A549 (cell line): ENCODE measurements around the gene DGCR2.

ENCODE experiments used
- CBX2 ChIP-seq: fragments of 200-600 bp; sonication (generic); IDR thresholded peaks from 2 replicates; pipeline ENCODE4 v1.6.1; 2016; ENCODE audit warnings: low read depth, mild to moderate bottlenecking, borderline replicate concordance
- CHD2 ChIP-seq: fragments of 150-350 bp; IDR thresholded peaks from 2 replicates; pipeline ENCODE4 v1.6.1; 2014; ENCODE audit warnings: low read length; ENCODE audit not compliant: partially characterized antibody
- CHD4 ChIP-seq: fragments of 200-600 bp; sonication (generic); IDR thresholded peaks from 2 replicates; pipeline ENCODE4 v1.6.1; 2016; ENCODE audit warnings: antibody characterized with exemption, mild to moderate bottlenecking, borderline replicate concordance
- EHMT2 ChIP-seq: fragments of 200-600 bp; sonication (generic); IDR thresholded peaks from 2 replicates; pipeline ENCODE4 v1.6.1; 2016; ENCODE audit warnings: antibody characterized with exemption, low read depth, mild to moderate bottlenecking, moderate library complexity
- ESRRA ChIP-seq: fragments of 150-350 bp; IDR thresholded peaks from 2 replicates; pipeline ENCODE4 v1.6.1; 2014; ENCODE audit warnings: mild to moderate bottlenecking, low read length, borderline replicate concordance
- FOSB ChIP-seq: fragments of 250-450 bp; sonication (Bioruptor Pico); IDR thresholded peaks from 2 replicates; pipeline ENCODE4 v1.5.0; 2020; ENCODE audit warnings: mild to moderate bottlenecking, moderate library complexity
- POLR2A ChIP-seq: IDR thresholded peaks from 2 replicates; pipeline ENCODE4 v1.6.1; 2012; ENCODE audit warnings: mild to moderate bottlenecking, low read length
- POLR2AphosphoS2 ChIP-seq: conservative IDR thresholded peaks from 2 replicates; pipeline ENCODE4 v1.6.1; 2012; ENCODE audit warnings: low read length, improper control_type of control experiment, inconsistent platforms
- TF ChIP-seq, protein P1 (sequence below): fragments of >200 bp; sonication (Bioruptor Twin); formaldehyde crosslinking; IDR thresholded peaks from 3 replicates; pipeline ENCODE4 v1.5.1; 2016
- TF ChIP-seq, protein P2 (sequence below): fragments of 150-350 bp; IDR thresholded peaks from 2 replicates; pipeline ENCODE4 v1.6.1; 2014; ENCODE audit warnings: low read depth, mild to moderate bottlenecking, low read length

DNA sequence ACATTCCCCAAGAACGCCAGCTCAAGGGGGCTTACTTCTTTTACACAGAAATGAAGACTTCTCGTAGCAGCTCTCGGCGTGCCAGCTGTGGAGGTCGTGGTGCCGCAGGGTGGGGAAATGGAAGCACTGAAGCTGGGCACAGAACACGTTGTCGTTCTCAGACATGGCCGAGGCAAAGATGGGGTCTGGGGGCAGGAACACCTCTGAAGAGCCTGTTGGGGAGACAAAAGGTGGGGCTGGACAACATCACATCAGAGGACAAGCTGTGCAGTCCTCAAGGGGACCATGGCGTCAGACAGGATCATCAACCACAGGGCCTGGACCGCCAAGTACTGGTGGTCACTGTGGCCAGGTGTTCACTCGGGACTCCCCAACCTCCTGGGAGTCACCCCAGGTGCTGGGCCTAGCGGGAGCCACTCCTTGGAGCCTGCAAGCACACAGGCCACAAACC is 65.2 kb downstream of the DGCR2 start:
- no peak for TF ChIP-seq POLR2A
- TF ChIP-seq CHD2, result no peak
- no peak for TF ChIP-seq CHD4
- TF ChIP-seq POLR2AphosphoS2, result no peak
- TF ChIP-seq, protein P1, sequence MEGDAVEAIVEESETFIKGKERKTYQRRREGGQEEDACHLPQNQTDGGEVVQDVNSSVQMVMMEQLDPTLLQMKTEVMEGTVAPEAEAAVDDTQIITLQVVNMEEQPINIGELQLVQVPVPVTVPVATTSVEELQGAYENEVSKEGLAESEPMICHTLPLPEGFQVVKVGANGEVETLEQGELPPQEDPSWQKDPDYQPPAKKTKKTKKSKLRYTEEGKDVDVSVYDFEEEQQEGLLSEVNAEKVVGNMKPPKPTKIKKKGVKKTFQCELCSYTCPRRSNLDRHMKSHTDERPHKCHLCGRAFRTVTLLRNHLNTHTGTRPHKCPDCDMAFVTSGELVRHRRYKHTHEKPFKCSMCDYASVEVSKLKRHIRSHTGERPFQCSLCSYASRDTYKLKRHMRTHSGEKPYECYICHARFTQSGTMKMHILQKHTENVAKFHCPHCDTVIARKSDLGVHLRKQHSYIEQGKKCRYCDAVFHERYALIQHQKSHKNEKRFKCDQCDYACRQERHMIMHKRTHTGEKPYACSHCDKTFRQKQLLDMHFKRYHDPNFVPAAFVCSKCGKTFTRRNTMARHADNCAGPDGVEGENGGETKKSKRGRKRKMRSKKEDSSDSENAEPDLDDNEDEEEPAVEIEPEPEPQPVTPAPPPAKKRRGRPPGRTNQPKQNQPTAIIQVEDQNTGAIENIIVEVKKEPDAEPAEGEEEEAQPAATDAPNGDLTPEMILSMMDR, result no peak
- TF ChIP-seq, protein P2, sequence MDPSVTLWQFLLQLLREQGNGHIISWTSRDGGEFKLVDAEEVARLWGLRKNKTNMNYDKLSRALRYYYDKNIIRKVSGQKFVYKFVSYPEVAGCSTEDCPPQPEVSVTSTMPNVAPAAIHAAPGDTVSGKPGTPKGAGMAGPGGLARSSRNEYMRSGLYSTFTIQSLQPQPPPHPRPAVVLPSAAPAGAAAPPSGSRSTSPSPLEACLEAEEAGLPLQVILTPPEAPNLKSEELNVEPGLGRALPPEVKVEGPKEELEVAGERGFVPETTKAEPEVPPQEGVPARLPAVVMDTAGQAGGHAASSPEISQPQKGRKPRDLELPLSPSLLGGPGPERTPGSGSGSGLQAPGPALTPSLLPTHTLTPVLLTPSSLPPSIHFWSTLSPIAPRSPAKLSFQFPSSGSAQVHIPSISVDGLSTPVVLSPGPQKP, result no peak
- TF ChIP-seq FOSB (CRISPR knock-in tag), result no peak
- TF ChIP-seq EHMT2, result no peak
- TF ChIP-seq ESRRA, result no peak
- no peak for TF ChIP-seq CBX2
